Heart left ventricle (tissue), 16 donors: ENCODE measurements around the gene HIGD1B. TPM values are rescaled to one million over a fixed set of nuclear protein-coding genes. Genes with fewer than 3 reads are reported as not detected.

Source experiments
- ATAC-seq, 4 donors: fragments of 200-7000 bp; cut with Tn5 transposase; one replicate each; pipeline ENCODE4 v1.9.1; 2020 to 2022; ENCODE audit warnings: moderate library complexity in 4 of 4, mild to moderate bottlenecking in 3 of 4, moderate number of reproducible peaks in 1 of 4
- DNase-seq, 5 donors: peaks; one replicate each; pipeline ENCODE4 v3.0.0-alpha.2; 2020
- H3K27ac ChIP-seq, 12 donors: fragments of 200-600 bp; sonication (generic) in 4 of 12; one replicate each; pipeline versions ENCODE4 v1.5.0 to v1.8.0; 2016 to 2022; ENCODE audit warnings: mild to moderate bottlenecking in 2 of 12
- H3K27me3 ChIP-seq, 9 donors: fragments of 200-600 bp; sonication (generic) in 2 of 9; one replicate each; pipeline versions ENCODE4 v1.5.1 to v1.8.0; 2016 to 2022; ENCODE audit warnings: mild to moderate bottlenecking in 3 of 9
- H3K36me3 ChIP-seq, 9 donors: fragments of 200-600 bp; sonication (generic) in 2 of 9; one replicate each; pipeline versions ENCODE4 v1.5.0 to v1.8.0; 2018 to 2022; ENCODE audit warnings: mild to moderate bottlenecking in 2 of 9
- H3K4me1 ChIP-seq, 12 donors: fragments of 200-600 bp; sonication (generic) in 4 of 12; one replicate each; pipeline versions ENCODE4 v1.5.0 to v1.8.0; 2016 to 2022; ENCODE audit warnings: mild to moderate bottlenecking in 3 of 12
- H3K4me3 ChIP-seq, 12 donors: fragments of 200-600 bp; sonication (generic) in 4 of 12; one replicate each; pipeline versions ENCODE4 v1.5.0 to v1.8.0; 2017 to 2022; ENCODE audit warnings: mild to moderate bottlenecking in 9 of 12, moderate library complexity in 4 of 12
- H3K9me3 ChIP-seq, 12 donors: fragments of 200-600 bp; sonication (generic) in 4 of 12; one replicate each; pipeline versions ENCODE4 v1.5.0 to v1.8.0; 2016 to 2022; ENCODE audit warnings: mild to moderate bottlenecking in 1 of 12
- CTCF ChIP-seq, 12 donors: fragments of 200-600 bp; sonication (generic) in 4 of 12; IDR thresholded peaks; one replicate each; pipeline versions ENCODE4 v1.5.0 to v1.8.0; 2018 to 2022; ENCODE audit warnings: antibody characterized with exemption in 12 of 12, mild to moderate bottlenecking in 5 of 12
- POLR2A ChIP-seq, 2 donors: fragments of 450-650 bp; IDR thresholded peaks; one replicate each; pipeline ENCODE4 v1.6.1; 2017; ENCODE audit warnings: antibody characterized with exemption in 2 of 2, mild to moderate bottlenecking in 2 of 2, moderate library complexity in 2 of 2
- WGBS, 4 donors: extraction: QIAGEN DNeasy Blood & Tissue Kit in 2 of 4; methylation state at CpG; one replicate each; pipeline versions ENCODE4 v1.1.5 to v1.1.7; 2013 to 2018; 5-methylcytosine and 5-hydroxymethylcytosine counted together
- intact Hi-C, 10 donors: fragments of 100-400 bp; cut with DNase I; formaldehyde crosslinking; loops; one replicate each; pipeline versions ENCODE4 v1.11.1 to v1.14.2; 2022
- polyA plus RNA-seq, 2 donors: library from polyadenylated mRNA; stranded (reverse); fragments of 200-250 nt; gene quantifications; one replicate each; pipeline ENCODE4 v1.2.3, GENCODE V29; 2013
- total RNA-seq, 9 donors: library from RNA; depleted of rRNA in 2 of 9; stranded (reverse); fragments of >200 nt in 2 of 9; fragmentation: NEBNext Ultra II Directional in 3 of 9; extraction: Animal tissue kit (Norgen Biotek cat#: 25700) in 3 of 9; gene quantifications; one replicate each; pipeline versions ENCODE4 v1.1.0 to v1.2.4, GENCODE V29; 2016 to 2023
- donor health status: ischemic (EF 13 %, LVEDD 7.1; RV severe dilation, severe dysfunction).
- donor health status: healthy with polysubstance abuse.
- donor health status: DM: no; HTN: yes; CAD: no.
- donor health status: DM: no; HTN: no; CAD: no.
- donor health status: ischemic (EF 25% LVEDD 6.9; RV normal size, moderate dysfunction).
- donor health status: ischemic (EF 25% LVEDD 5.7; RV mildly dilated, moderate dysfunction).
- donor health status: healthy.
- donor health status: DM: yes; HTN: yes; CAD: no.
- donor health status: ischemic (EF 35%, LVEDD 5.7; RV mildly dilated, moderate dysfunction).
- donor health status: nonischemic (EF 11% LVEDD 7.7; RV severe dilation, severe dysfunction).
- donor health status: DM: yes; HTN: yes; CAD: no.
- donor health status: PGD.
- donor health status: ischemic (EF 29% LVEDD 5.4; RV normal size, mild dysfunction).
- donor health status: nonischemic (EF 23%, LVEDD 6.1; RV moderate dilation, normal function).

The HIGD1B gene
- total and polyA plus RNA-seq, 11 donors = 4.3 to 30.9 (median 13.5) TPM

DNA sequence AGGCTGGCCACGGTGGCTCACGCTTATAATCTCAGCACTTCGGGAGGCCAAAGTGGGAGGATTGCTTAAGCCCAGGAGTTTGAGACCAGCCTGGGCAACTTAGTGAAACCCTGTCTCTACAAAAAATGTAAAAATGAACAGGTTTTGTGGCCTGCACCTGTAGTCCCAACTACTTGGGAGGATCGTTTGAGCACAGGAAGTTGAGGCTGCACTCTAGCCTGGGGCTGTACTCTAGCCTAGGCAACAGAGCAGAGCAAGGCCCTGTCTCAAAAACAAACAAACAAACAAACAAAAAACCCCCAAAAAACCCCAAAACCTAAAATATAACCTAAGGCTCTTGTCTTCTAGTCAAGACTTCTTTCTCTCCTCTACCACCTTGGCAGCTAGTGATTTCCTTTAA lies 7.4 kb upstream of the HIGD1B start:
- Histone ChIP-seq H3K9me3 (no peaks in the 10 kb centered on the region), H3K4me3 (no peak overlapping the region), H3K27ac (peak overlapping the region in 4 of 12 donors; percentile 9 to 52 (median 30)), H3K27me3 (no peaks in the 10 kb centered on the region), H3K4me1 (peaks cover 0 to 21% (median 2%) of the 10 kb centered on the region in 12 donors), H3K36me3 (no peaks in the 10 kb centered on the region)
- ATAC-seq (no peak), DNase-seq (no peak)
- intact Hi-C loops = loop anchor here in 1 of 10 donors (5.0 kb wide), 1 partner anchor 53 kb away; no protein-coding TSS in a partner anchor
- WGBS, 4 donors = 82 to 89% (median 86%) methylated on average over 4 of the region's 4 CpGs
- TF ChIP-seq POLR2A (IDR thresholded peaks at IDR 0.05) (no peak), CTCF (IDR thresholded peaks at IDR 0.05) (no peak)

DNA sequence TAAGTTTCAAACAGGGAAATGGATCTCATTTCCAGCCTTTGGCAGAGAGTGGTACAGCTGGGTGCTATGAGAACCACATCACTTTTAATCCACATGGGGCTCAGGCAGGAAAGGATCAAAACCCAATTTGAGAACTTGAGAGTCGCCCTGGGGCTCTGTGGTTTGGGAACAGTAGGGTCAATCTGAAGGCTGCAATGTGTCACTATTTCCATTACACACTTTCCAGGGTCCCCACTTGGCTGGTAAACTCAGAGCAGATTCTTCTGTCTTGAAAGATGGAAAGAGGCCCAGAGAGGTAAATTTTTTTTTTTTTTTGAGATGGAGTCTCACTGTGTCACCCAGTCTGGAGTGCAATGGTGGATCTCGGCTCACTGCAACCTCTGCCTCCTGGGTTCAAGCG lies 6.7 kb upstream of the HIGD1B start:
- TF ChIP-seq POLR2A (IDR thresholded peaks at IDR 0.05) = no peak
- WGBS, 4 donors = 68 to 91% (median 81%) methylated on average over 3 of the region's 3 CpGs
- Histone ChIP-seq H3K9me3 (no peaks in the 10 kb centered on the region), H3K4me3 (no peak overlapping the region), H3K4me1 (peaks cover 0 to 21% (median 2%) of the 10 kb centered on the region in 12 donors), H3K27ac (peak overlapping the region in 3 of 12 donors; percentile 9 to 56 (median 15)), H3K27me3 (no peaks in the 10 kb centered on the region), H3K36me3 (no peaks in the 10 kb centered on the region)
- no peak for ATAC-seq
- intact Hi-C loops = loop anchor here in 1 of 10 donors (5.0 kb wide), 1 partner anchor 54 kb away; no protein-coding TSS in a partner anchor
- DNase-seq = peak in 1 of 5 donors; percentile 10

DNA sequence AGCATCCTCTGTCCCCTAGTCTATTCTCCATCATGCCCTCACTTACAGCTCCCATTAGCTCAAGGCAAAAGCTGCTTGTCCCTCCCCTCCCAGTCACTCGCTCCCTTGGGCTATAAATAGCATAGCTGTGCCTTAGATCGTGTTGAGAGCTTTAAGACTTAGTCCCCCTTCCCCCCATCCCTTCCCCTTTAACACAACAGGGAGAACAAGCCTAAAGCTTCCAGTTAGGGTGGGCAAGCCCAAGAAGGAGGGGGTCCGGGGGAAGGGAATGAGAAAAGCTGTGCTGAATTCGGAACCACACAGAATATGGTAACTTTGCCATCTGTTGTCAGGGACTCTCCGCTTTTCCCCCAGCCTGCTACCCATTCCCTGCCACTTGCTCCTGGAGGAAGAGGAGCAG lies 4.9 kb upstream of the HIGD1B start:
- TF ChIP-seq POLR2A (IDR thresholded peaks at IDR 0.05) (no peak), CTCF (IDR thresholded peaks at IDR 0.05) (no peak)
- Histone ChIP-seq H3K9me3 (no peaks in the 10 kb centered on the region), H3K27me3 (no peaks in the 10 kb centered on the region), H3K27ac (peak overlapping the region in 10 of 12 donors; percentile 42 to 69 (median 56)), H3K36me3 (no peaks in the 10 kb centered on the region), H3K4me3 (no peak overlapping the region), H3K4me1 (peaks cover 0 to 21% (median 2%) of the 10 kb centered on the region in 12 donors)
- WGBS, 4 donors = 38 to 41% (median 40%) methylated on average over 5 of the region's 5 CpGs
- ATAC-seq (peak in 3 of 4 donors; percentile 85 to 86 (median 86)), DNase-seq (peak in 4 of 5 donors; percentile 29 to 59 (median 50))
- intact Hi-C loops = loop anchor here in 1 of 10 donors (5.0 kb wide), 1 partner anchor 55 kb away; no protein-coding TSS in a partner anchor

DNA sequence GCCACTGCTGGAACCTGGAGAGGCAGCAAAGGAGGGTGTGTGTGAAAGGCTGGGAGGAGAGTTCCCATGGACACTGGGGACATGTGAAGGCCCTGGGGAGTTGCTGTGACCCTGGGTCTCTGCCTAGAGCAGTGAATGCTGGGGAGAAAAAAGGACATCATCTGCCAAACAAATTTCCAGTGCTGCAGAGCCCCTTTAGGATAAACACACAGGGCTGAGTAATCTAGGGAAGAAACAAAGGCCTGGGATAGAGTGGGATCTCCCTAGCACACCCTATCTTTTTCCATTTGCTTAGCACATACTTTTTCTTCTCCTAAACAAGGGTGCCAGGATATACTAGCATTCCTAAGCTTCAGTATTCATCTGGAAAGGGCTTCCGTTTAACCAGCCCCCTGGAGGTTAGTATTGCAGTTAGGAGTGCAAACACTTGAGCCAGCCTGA lies 3.3 kb upstream of the HIGD1B start:
- DNase-seq = peak; percentile 67 to 81 (median 73)
- WGBS, 4 donors = 59 to 67% (median 64%) methylated on average over 1 of the region's 1 CpG
- Histone ChIP-seq H3K27ac (peak overlapping the region in 7 of 12 donors; percentile 0 to 67 (median 57)), H3K9me3 (no peaks in the 10 kb centered on the region), H3K4me1 (peaks cover 0 to 21% (median 2%) of the 10 kb centered on the region in 12 donors), H3K36me3 (peaks cover 0 to 4% (median 0%) of the 10 kb centered on the region in 9 donors), H3K27me3 (no peaks in the 10 kb centered on the region), H3K4me3 (no peak overlapping the region)
- ATAC-seq = peak; percentile 55 to 77 (median 60)
- peak in 2 of 12 donors; percentile 10 to 11 for TF ChIP-seq CTCF (IDR thresholded peaks at IDR 0.05)
- no peak for TF ChIP-seq POLR2A (IDR thresholded peaks at IDR 0.05)
- intact Hi-C loops = loop anchor here in 1 of 10 donors (5.0 kb wide), 1 partner anchor 57 kb away; no protein-coding TSS in a partner anchor
